ENCODE data around the gene EIF4G1.

Gene EIF4G1

DNA sequence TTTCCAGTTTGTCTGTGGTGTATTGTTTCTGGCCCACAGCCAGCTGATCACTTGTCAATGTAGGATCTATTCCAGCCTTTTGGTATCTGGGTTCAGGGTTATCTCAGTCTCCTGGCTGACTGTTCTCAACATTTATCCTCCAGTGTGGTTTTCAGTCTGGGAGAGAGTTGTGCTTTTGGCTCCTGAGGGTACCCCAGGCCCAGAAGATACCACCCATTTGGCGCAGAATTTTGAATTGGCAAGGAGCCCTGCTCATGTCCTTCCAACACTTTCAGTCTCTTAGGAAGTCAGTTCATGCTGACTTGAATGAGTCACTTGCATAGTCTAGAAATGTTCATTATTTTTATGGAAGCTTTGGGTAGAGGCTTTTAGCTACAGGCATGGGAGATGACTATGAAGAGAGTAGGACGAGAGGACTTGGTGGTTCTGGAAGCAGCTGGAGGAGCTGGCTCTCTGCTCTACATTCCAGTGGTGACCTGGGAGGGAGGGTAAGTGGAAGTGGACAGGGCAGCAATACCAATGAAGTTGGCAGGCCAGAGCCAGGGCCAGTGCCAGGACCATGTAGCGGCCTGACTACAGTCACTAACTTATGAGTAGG, 54.3 kb downstream of the EIF4G1 start:
- DNase-seq (ENCODE audit: low read depth in 2 of 2): no peak

DNA sequence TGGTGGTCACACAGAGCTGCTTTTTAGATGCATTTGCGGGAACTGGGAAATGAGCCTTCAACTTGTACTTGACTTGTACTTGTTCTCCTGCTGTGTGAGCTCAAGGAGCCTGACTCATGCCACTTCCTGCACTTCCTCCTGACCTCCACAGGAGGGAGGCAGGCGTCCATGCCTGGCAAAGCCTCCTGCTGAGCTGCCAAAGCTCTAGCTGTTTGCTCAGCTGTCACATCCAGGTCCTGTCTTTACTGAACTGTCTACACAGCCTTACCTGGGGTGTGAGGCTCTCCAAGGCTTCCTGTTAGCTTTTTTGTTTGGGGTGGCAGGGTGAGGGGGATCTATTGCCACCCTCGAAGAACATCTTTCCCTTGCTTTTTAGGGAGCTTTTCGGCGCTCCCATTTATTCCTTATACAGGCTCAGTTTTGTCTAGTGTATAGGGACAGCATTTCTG, 57.2 kb downstream of the EIF4G1 start:
- peak in 1 of 2 donors; percentile 33 for DNase-seq (ENCODE audit: low read depth in 2 of 2)

DNA sequence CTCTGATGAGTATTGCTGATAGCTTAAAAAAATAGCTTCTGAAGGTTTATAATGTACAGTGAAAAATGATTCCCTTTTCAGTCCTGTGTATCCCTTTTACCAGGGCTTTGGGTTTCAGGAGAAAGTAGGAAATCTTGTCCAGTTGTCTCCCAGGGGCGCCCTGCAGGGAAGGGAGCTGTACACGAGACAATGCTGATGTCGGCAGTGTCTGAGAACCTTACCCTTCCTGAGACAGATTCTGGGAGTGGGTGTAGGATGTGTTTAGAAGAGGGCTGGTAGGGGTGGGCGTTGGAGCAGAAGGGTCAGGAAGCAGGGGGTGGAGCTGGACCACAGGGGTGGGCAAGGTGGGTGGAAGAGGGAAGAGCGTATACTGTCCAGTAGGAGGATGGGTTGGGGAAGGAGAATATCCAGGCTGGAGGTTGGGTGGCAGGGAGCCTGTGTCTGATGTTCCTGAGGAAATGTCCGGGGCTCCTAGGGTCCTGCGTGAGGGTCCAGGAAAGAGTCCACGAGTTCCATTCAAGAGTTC, 58.0 kb downstream of the EIF4G1 start:
- no peak for DNase-seq (ENCODE audit: low read depth in 2 of 2)

DNA sequence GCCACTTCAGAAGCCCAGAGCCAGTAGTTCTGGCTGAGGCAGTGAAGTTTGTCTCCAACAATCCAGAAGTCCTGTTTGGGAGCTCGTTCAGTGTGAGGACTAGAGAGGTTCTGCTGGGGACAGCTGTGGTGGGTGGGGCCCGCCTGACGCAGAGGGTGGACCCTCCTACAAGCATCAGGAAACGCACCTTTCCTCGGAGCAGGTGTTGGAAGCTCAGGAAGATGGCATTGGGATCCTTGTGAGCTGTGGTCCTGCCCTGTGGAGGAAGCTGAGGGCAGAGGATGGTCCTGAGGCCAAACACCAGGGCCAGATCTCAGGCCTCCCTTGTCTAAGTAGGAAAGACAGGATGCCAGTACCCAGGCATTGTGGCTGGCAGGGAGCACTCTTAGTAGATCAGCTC, 58.5 kb downstream of the EIF4G1 start:
- DNase-seq (ENCODE audit: low read depth in 2 of 2): no peak

DNA sequence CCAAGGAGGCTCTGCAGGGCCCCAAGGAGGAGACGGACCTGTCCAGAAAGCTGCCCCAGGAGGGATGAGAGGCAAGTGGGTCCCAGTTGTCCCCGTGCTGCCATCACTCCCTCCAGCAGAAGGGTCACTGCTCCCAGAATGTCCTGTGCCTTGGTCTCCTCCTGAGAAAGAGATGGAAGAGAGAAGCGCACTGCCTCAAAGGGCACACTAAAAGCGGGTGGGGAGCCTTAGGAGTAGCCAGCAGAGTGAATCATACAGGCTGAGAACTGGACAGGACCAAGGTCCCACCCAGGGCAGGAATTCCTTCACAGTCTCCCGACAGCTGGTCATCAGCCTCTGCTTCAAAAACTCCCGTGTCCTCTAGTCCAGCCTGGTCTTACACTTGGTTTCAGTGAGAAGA, 59.0 kb downstream of the EIF4G1 start:
- DNase-seq (ENCODE audit: low read depth in 2 of 2): no peak

DNA sequence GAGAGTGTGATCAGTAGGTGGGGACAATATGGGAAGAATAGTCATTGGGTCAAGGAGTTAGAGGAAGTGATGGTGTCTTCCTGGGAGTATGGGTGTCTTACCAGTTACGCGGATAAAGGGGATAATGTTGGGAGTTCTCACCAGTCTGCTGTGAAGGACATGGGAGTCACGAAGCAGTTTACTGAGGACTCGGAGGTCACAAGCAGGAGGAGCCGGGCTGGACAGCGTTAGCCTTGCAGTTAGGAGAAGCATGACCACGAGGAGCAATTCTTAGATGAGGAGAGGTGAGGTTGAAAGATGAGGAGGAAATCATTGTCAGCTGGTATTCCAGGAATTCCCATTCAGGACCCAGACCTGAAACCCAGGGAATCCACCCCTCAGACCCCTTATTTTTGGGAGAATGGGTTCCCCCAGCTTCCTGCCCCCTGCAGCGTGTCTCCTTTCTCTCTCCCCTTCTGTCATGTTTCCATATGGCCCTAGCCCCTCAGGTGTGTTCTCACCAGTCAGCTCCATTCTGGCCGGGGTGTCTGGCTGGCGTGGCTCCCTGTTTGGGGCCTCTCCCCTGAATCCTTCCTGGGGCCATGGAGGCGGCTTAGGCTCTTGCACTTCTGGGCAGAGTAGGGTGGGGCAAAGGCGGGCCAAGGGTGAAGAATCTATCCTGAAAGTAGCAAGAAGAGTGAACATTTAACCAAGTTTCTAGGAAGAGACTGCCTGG, 61.5 kb downstream of the EIF4G1 start:
- DNase-seq (ENCODE audit: low read depth in 2 of 2): no peak

DNA sequence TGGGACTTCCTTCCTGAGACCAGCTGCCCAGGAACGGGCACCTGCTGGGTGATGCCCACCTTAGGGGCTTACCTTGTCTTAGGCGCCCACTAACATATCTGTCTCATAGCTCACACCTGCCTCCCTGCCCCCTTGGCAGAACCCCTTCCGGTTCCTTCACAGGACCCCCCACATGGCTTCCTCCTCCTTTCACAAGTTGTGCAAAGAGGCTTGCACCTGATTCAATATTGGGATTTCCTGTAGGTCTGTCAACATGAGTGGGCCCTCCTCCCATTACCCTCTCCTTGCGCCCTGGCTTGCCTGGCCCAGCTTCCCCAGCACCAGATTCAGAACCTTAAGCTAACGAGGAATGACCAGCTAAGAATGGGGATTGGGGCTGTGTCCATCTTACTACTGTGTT, 63.0 kb downstream of the EIF4G1 start:
- no peak for DNase-seq (ENCODE audit: low read depth in 2 of 2)

DNA sequence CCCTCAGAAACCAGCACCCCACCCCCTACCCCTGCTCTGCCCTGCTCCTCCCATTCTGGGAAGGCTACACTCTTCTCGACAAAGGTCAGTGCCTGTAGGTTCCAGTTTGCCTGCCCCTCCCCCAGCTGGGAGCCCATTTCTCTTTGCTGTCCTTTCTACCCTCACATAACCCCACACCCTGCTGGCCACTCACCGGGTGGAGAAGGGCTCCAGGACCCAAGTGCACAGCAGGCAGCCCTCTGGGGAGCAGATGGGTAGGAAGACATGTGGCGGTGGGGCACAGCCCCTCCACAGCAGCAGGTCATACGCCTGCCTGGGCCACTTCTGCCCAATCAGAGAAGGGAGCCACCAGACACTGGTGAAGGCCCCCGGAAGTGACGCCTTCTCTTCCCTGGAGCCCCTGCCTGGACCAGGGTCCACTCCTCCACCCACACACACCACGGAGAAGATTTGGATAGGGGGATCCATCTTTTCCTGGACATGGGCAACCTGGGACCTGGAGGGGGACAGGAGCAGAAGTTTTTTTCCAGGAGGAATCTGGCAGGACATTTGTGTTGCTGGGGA, 63.6 kb downstream of the EIF4G1 start, which contains the start of gene THPO:
Gene THPO (minus strand): TSS at position 326 of the 564 bp plus-strand sequence. CDS start 1,948 bp downstream, outside the sequence.
- DNase-seq (ENCODE audit: low read depth in 2 of 2): no peak

DNA sequence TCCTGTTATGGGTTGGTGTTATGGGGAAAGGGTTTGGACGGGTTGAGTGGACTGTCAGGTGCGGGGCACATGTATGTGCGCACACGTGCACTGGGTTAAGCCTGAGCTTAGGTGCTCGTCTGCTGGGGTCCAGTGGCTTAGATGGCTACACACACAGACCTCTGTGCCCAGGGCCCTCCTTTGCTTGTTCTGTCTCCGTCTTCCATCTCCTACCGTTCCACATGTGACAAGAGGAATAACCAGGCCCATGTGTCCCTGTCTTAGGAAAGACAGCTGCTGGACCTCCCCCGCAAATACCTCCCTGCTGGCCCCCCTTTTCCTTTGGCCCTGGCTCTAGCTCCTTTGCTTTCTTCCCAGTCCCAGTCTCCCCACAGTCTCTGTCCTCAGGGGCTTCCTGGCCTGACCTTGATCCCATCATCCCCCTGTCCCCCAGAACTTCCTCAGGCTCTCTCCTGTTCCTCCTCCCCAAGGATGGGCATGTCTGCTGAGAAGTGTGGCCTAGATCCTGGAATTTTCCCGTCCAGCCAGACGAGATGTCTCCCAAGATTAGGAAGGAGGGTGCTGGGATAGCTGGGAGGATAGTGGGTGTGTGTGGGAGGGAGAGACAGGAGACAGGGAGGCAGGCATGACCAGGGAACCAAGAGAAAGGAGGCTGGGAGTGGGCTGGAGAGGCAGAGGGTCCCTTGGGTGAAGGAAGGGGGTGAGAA, 64.4 kb downstream of the EIF4G1 start:
- DNase-seq (ENCODE audit: low read depth in 2 of 2): no peak

DNA sequence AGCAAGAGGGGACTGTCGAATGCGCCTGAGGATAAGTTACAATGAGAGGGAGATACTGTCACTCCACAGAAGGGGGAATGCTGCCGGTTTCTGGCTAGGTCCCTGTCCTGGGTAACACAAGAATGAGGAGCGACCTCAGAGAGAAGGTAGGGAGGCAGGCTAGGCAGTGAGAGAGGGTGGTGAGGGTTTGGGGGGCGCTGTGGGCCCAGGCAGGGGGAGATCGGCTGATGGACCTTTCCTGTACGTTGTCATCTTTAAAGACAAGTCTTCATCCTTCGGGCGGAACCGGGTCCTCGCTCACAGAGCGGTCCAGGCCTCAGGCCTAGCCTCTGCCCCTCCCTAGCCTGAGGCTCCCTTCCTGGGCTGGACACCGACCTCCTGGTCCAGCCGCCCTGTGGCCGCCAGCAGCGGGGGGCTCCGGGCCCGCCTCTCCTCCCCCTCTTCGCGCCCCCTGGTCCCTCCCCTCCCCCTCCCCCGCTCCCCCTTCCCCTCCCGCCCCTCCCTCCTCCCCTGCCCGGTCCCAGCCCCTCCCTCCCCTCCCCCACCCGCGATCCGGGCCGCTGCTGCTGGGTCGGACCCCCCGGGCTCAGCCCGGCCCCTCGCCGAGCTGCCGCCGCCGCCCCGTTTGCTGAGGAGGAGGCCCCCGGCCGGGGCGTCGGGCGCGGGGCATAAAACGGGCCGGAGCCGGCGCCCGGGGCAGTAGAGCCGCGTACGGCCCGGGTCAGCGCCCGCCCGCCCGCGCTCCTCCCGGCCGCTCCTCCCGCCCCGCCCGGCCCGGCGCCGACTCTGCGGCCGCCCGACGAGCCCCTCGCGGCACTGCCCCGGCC, 65.2 kb downstream of the EIF4G1 start, which contains the start of gene CHRD:
Gene CHRD (plus strand): TSS at position 697 of the 827 bp plus-strand sequence. CDS start 265 bp downstream, outside the sequence.
- no peak for DNase-seq (ENCODE audit: low read depth in 2 of 2)

DNA sequence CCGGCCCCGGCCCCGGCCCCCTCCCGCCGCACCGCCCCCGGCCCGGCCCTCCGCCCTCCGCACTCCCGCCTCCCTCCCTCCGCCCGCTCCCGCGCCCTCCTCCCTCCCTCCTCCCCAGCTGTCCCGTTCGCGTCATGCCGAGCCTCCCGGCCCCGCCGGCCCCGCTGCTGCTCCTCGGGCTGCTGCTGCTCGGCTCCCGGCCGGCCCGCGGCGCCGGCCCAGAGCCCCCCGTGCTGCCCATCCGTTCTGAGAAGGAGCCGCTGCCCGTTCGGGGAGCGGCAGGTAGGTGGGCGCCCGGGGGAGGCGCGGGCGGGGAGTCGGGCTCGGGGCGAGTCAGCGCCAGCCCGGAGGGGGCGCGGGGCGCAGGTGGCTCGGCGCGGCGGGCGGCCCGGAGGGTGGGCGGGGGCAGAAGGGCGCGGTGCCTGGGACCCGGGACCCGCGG, 65.8 kb downstream of the EIF4G1 start:
- no peak for DNase-seq (ENCODE audit: low read depth in 2 of 2)

DNA sequence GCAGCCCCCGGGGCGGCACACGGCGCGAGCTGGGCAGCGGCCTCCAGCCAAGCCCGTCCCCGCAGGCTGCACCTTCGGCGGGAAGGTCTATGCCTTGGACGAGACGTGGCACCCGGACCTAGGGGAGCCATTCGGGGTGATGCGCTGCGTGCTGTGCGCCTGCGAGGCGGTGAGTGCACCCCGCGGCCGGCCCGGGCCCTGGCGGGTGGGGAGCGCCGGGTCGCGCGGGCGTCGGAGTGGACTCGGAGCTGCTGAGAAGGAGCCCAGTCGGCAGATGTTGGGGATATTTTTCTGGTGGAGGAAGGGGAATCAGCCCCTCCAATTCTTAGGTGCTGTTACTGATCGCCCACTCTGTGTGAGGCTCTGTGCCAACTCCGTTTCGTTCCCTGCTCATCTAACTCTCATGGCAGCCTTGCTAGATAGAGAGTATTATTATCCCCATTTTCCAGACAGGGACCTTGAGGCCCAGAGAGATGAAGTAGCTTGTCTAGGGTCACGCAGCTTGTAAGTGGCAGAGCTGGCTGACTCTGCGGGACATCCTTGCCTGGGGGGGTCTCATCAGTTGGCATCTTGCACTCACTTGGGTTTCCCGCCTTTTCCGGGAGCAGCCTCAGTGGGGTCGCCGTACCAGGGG, 66.3 kb downstream of the EIF4G1 start:
- no peak for DNase-seq (ENCODE audit: low read depth in 2 of 2)

DNA sequence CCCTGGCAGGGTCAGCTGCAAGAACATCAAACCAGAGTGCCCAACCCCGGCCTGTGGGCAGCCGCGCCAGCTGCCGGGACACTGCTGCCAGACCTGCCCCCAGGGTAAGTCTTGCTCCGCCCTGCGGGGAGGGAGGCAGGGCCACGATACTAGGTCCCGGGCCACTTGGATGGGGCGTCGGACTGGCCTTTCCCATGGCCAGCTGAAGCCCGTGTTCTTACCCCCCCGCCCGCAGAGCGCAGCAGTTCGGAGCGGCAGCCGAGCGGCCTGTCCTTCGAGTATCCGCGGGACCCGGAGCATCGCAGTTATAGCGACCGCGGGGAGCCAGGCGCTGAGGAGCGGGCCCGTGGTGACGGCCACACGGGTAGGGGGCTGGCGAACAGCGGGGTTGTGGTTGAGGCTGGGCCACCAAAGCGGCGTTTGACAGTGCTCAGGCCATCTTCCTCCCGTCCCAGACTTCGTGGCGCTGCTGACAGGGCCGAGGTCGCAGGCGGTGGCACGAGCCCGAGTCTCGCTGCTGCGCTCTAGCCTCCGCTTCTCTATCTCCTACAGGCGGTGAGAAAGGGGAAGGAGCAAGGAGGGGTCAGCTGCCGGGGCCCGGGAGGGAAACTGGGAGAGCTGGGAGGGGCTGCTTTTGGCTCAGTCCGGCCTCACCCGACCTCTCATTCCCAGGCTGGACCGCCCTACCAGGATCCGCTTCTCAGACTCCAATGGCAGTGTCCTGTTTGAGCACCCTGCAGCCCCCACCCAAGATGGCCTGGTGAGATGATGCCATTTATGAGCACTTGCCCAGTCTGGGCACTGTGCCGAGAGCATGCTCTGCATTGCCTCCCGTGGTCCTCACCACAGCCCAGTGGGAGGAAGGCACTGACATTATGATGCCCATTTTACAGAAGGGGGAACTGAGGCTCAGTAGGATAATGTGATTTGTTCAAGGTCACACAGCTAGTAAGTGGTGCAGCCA, 67.1 kb downstream of the EIF4G1 start:
- no peak for DNase-seq (ENCODE audit: low read depth in 2 of 2)

DNA sequence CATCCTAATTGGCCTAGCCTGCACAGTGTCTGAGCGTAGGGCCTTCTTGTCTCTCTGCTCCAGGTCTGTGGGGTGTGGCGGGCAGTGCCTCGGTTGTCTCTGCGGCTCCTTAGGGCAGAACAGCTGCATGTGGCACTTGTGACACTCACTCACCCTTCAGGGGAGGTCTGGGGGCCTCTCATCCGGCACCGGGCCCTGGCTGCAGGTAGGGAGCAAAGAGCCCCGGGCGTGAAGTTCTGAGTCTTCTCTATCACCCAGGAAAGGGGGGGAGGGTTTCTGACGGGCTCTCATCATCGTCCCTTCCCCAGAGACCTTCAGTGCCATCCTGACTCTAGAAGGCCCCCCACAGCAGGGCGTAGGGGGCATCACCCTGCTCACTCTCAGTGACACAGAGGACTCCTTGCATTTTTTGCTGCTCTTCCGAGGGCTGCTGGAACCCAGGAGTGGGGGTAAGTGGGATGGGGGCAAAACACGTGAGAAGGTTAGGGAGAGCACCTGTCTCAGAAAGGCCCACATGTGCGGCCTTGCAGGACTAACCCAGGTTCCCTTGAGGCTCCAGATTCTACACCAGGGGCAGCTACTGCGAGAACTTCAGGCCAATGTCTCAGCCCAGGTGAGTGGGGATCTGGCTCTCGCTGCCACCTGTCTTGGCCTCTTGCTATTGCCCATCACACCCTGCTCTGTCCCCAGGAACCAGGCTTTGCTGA, 68.1 kb downstream of the EIF4G1 start:
- DNase-seq (ENCODE audit: low read depth in 2 of 2): no peak

DNA sequence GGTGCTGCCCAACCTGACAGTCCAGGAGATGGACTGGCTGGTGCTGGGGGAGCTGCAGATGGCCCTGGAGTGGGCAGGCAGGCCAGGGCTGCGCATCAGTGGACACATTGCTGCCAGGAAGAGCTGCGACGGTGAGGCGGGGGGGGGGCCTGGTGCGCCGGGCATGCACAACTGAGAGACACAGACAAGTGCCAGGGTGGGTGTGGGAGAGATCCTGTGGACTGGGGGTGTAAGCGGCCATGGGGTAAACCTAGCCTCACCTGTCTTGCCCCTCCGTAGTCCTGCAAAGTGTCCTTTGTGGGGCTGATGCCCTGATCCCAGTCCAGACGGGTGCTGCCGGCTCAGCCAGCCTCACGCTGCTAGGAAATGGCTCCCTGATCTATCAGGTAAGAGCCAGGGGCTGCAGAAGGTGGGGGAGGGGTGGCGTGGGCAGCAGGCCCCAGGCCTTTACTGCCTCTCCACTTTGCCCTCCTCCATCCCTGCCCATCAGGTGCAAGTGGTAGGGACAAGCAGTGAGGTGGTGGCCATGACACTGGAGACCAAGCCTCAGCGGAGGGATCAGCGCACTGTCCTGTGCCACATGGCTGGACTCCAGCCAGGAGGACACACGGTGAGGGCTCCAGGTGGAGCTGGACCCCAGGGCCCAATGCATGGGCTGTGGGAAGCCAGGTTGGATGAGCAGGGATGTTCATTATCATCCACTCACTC, 68.8 kb downstream of the EIF4G1 start:
- no peak for DNase-seq (ENCODE audit: low read depth in 2 of 2)

DNA sequence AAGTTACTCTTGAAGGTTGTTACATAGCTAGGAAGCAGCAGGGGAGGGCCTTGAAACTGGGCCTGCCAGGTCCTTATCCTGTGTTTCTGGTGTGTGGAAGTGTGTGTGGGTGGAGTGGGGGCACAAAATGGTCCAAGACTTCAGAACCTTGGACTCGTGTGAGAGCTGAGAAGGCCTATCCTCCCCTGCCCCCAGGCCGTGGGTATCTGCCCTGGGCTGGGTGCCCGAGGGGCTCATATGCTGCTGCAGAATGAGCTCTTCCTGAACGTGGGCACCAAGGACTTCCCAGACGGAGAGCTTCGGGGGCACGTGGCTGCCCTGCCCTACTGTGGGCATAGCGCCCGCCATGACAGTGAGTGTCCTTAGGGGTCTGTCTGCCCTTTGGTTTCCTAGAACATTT, 69.9 kb downstream of the EIF4G1 start:
- DNase-seq (ENCODE audit: low read depth in 2 of 2): no peak
